Thyroid gland (tissue), 4 donors: ENCODE results near the gene C10orf71. TPM values are rescaled to one million over a fixed set of nuclear protein-coding genes. Genes with fewer than 3 reads are reported as not detected.

Experiments
- DNase-seq, 2 donors: peaks; one replicate each; pipeline ENCODE4 v3.0.0-alpha.2; 2019
- H3K27ac ChIP-seq, 3 donors: fragments of 200-600 bp; sonication (generic); 1 replicate in 2 of 3; 2 replicates in 1 of 3; pipeline ENCODE4 v1.5.1; 2016 to 2019; ENCODE audit warnings: mild to moderate bottlenecking in 1 of 3, moderate library complexity in 1 of 3
- H3K27me3 ChIP-seq: fragments of 200-600 bp; sonication (generic); one replicate; pipeline ENCODE4 v1.5.1; 2019
- H3K36me3 ChIP-seq, 2 donors: fragments of 200-600 bp; sonication (generic); one replicate each; pipeline ENCODE4 v1.5.1; 2016 to 2019
- H3K4me1 ChIP-seq, 2 donors: fragments of 200-600 bp; sonication (generic); one replicate each; pipeline ENCODE4 v1.5.1; 2017 to 2019
- H3K4me3 ChIP-seq, 3 donors: fragments of 200-600 bp; sonication (generic); replicated peaks in 1 of 3; 1 replicate in 2 of 3; 2 replicates in 1 of 3; pipeline ENCODE4 v1.5.1; 2016; ENCODE audit warnings: mild to moderate bottlenecking in 1 of 3
- H3K9me3 ChIP-seq: fragments of 200-600 bp; sonication (generic); one replicate; pipeline ENCODE4 v1.5.1; 2017
- CTCF ChIP-seq, 6 experiments: fragments of 200-600 bp in 3 of 6; fragments of 450-650 bp in 3 of 6; sonication (generic) in 3 of 6; IDR thresholded peaks; one replicate each; pipeline ENCODE4 v1.5.1; 2016 to 2019; ENCODE audit warnings: antibody characterized with exemption in 6 of 6, mild to moderate bottlenecking in 2 of 6, inconsistent platforms in 1 of 6, moderate library complexity in 1 of 6
- POLR2A ChIP-seq, 2 donors: fragments of 450-650 bp; IDR thresholded peaks; one replicate each; pipeline ENCODE4 v1.6.1; 2017; ENCODE audit warnings: antibody characterized with exemption in 2 of 2, mild to moderate bottlenecking in 2 of 2, moderate library complexity in 1 of 2
- WGBS, 2 donors: methylation state at CpG; one replicate each; pipeline ENCODE4 v1.1.5; 2017; 5-methylcytosine and 5-hydroxymethylcytosine counted together
- intact Hi-C: fragments of 100-400 bp; cut with DNase I; formaldehyde crosslinking; loops from one replicate; pipeline ENCODE4 v1.15.1; 2023
- total RNA-seq, 4 donors: library from RNA; depleted of rRNA; stranded (reverse); fragments of >200 nt; gene quantifications; one replicate each; pipeline ENCODE4 v1.2.3, GENCODE V29; 2016

Gene C10orf71
- total RNA-seq, 4 donors from 2014 or later = not detected

GRCh38 chr10:49287689-49288340 is 11.2 kb upstream of the C10orf71 start:
- no peak for DNase-seq
- Histone ChIP-seq H3K4me1 (no peaks in the 10 kb centered on the region), H3K9me3 (no peaks in the 10 kb centered on the region), H3K27ac (no peak overlapping the region), H3K4me3 (no peak overlapping the region), H3K36me3 (no peaks in the 10 kb centered on the region), H3K27me3 (no peaks in the 10 kb centered on the region)
- 88 to 93% methylated on average over 9 of the region's 9 CpGs for WGBS, 2 donors
- TF ChIP-seq CTCF (IDR thresholded peaks at IDR 0.05) (no peak), POLR2A (IDR thresholded peaks at IDR 0.05) (no peak)
- intact Hi-C loops = no loop called here

- Histone ChIP-seq H3K27me3 (no peaks in the 10 kb centered on the region), H3K36me3 (no peaks in the 10 kb centered on the region), H3K9me3 (no peaks in the 10 kb centered on the region), H3K4me1 (no peaks in the 10 kb centered on the region), H3K27ac (no peak overlapping the region), H3K4me3 (no peak overlapping the region)
- TF ChIP-seq POLR2A (IDR thresholded peaks at IDR 0.05) = no peak
- no peak for TF ChIP-seq CTCF (IDR thresholded peaks at IDR 0.05)
- WGBS, 2 donors = 82 to 89% methylated on average over 7 to 10 of the region's 10 CpGs
- no peak for DNase-seq
- intact Hi-C loops = no loop called here
Observed at GRCh38 chr10:49288341-49289065, 10.5 kb upstream of the C10orf71 start.

GRCh38 chr10:49289480-49289879 is 9.5 kb upstream of the C10orf71 start:
- no peak for DNase-seq
- no peak overlapping the region for H3K27ac ChIP-seq
- no peaks in the 10 kb centered on the region for H3K27me3 ChIP-seq
- H3K4me1 ChIP-seq = no peaks in the 10 kb centered on the region
- TF ChIP-seq POLR2A (IDR thresholded peaks at IDR 0.05) (no peak), CTCF (IDR thresholded peaks at IDR 0.05) (no peak)
- intact Hi-C loops = no loop called here
- H3K36me3 ChIP-seq = no peaks in the 10 kb centered on the region
- no peak overlapping the region for H3K4me3 ChIP-seq
- H3K9me3 ChIP-seq = no peaks in the 10 kb centered on the region
- WGBS, 2 donors = 51 to 68% methylated on average over 4 of the region's 4 CpGs

GRCh38 chr10:49290131-49290530 is 8.8 kb upstream of the C10orf71 start:
- no peaks in the 10 kb centered on the region for H3K9me3 ChIP-seq
- TF ChIP-seq POLR2A (IDR thresholded peaks at IDR 0.05) (no peak), CTCF (IDR thresholded peaks at IDR 0.05) (no peak)
- no peaks in the 10 kb centered on the region for H3K27me3 ChIP-seq
- no peaks in the 10 kb centered on the region for H3K4me1 ChIP-seq
- H3K36me3 ChIP-seq = no peaks in the 10 kb centered on the region
- no peak overlapping the region for H3K27ac ChIP-seq
- 63 to 80% methylated on average over 1 of the region's 1 CpG for WGBS, 2 donors
- intact Hi-C loops = no loop called here
- H3K4me3 ChIP-seq = no peak overlapping the region
- no peak for DNase-seq

- Histone ChIP-seq H3K36me3 (no peaks in the 10 kb centered on the region), H3K27ac (no peak overlapping the region), H3K4me3 (no peak overlapping the region), H3K9me3 (no peaks in the 10 kb centered on the region), H3K27me3 (no peaks in the 10 kb centered on the region), H3K4me1 (no peaks in the 10 kb centered on the region)
- TF ChIP-seq CTCF (IDR thresholded peaks at IDR 0.05) (no peak), POLR2A (IDR thresholded peaks at IDR 0.05) (no peak)
- WGBS, 2 donors = 71% methylated on average over 3 of the region's 3 CpGs
- intact Hi-C loops = no loop called here
- DNase-seq = no peak
Observed at GRCh38 chr10:49290607-49291006, 8.4 kb upstream of the C10orf71 start.
